ENCODE data around the gene MSRB1.

GRCh38 chr16:1976216-1976520 is 33.2 kb upstream of the MSRB1 start:
- TF ChIP-seq CTCF (conservative IDR thresholded peaks at IDR 0.05) (no peak), EZH2 (IDR thresholded peaks at IDR 0.05; ENCODE audit: low read depth) (no peak)

All from PC-9 (cell line).